Measurements from ENCODE around the gene IRS1.

The IRS1 gene

GRCh38 chr2:226690461-226691024 is 109.1 kb downstream of the IRS1 start:
- DNase-seq (ENCODE audit: low read depth, low spot score), result no peak

GRCh38 chr2:226687641-226688253 is 111.9 kb downstream of the IRS1 start:
- DNase-seq (ENCODE audit: low read depth, low spot score), result no peak

- DNase-seq (ENCODE audit: low read depth, low spot score), result no peak
These were observed 115.1 kb downstream of the IRS1 start for GRCh38 chr2:226684563-226684959.

- no peak for DNase-seq (ENCODE audit: low read depth, low spot score)
These were observed 115.6 kb downstream of the IRS1 start for GRCh38 chr2:226683944-226684562.

GRCh38 chr2:226683196-226683595 is 116.4 kb downstream of the IRS1 start:
- no peak for DNase-seq (ENCODE audit: low read depth, low spot score)

All from astrocyte of the hippocampus (primary cell).